A549 (cell line): ENCODE measurements around the gene TMSB10. TPM values are rescaled to one million over a fixed set of nuclear protein-coding genes. Genes with fewer than 3 reads are reported as not detected.

Experiments
- ATAC-seq, 2 experiments: fragments of 200-7000 bp in 1 of 2; fragments of >200 bp in 1 of 2; cut with Nextera tagmentation in 1 of 2; cut with Tn5 transposase in 1 of 2; 3 replicates each; pipeline versions ENCODE4 v1.8.0 to v1.9.1; 2018 to 2020; ENCODE audit warnings: mild to moderate bottlenecking in 1 of 2, moderate library complexity in 1 of 2
- CTCF ChIA-PET: fragments of 300-600 bp; sonication (Branson Sonifier 250); formaldehyde crosslinking; extraction: SDS; loops from one replicate; lab custom pipeline; 2021; ENCODE audit warnings: antibody characterized with exemption, inconsistent platforms; lab: Yijun Ruan, JAX
- POLR2A ChIA-PET: fragments of 350-600 bp; formaldehyde crosslinking; extraction: SDS; loops from one replicate; lab custom pipeline; 2021; ENCODE audit warnings: antibody characterized with exemption, inconsistent platforms; lab: Yijun Ruan, JAX
- DNase-seq, 2 experiments: peaks; one replicate each; pipeline versions ENCODE4 v3.0.0 to v3.0.0-alpha.2; 2011 to 2016; ENCODE audit warnings: low read depth in 1 of 2, low spot score in 1 of 2
- FAIRE-seq: peaks from 2 replicates; lab custom pipeline; 2011; peaks lifted over from hg19 to GRCh38; lab: Jason Lieb, UNC
- H3K27ac ChIP-seq, 2 experiments: fragments of >200 bp; sonication (Bioruptor Twin); formaldehyde crosslinking; 3 replicates each; pipeline ENCODE4 v1.5.1; 2016 to 2017
- H3K4me1 ChIP-seq: fragments of >200 bp; sonication (Bioruptor Twin); formaldehyde crosslinking; 3 replicates; pipeline ENCODE4 v1.6.1; 2016
- H3K4me2 ChIP-seq: fragments of >200 bp; sonication (Bioruptor Twin); formaldehyde crosslinking; 3 replicates; pipeline ENCODE4 v1.6.1; 2016
- H3K4me3 ChIP-seq: fragments of >200 bp; sonication (Bioruptor Twin); formaldehyde crosslinking; 3 replicates; pipeline ENCODE4 v1.5.1; 2016
- H3K9me3 ChIP-seq: fragments of >200 bp; sonication (Bioruptor Twin); formaldehyde crosslinking; 3 replicates; pipeline ENCODE4 v1.6.1; 2016
- CBX8 ChIP-seq: fragments of 200-600 bp; sonication (generic); IDR thresholded peaks from 2 replicates; pipeline ENCODE4 v1.6.1; 2016
- FOXS1 ChIP-seq: fragments of 250-450 bp; sonication (Bioruptor Pico); IDR thresholded peaks from 2 replicates; pipeline ENCODE4 v1.5.0; 2020; ENCODE audit warnings: mild to moderate bottlenecking, moderate library complexity
- GATA3 ChIP-seq: IDR thresholded peaks from 2 replicates; pipeline ENCODE4 v1.6.1; 2012; ENCODE audit warnings: borderline replicate concordance
- HDAC2 ChIP-seq: fragments of 200-600 bp; sonication (generic); IDR thresholded peaks from 2 replicates; pipeline ENCODE4 v1.6.1; 2016
- NR3C1 ChIP-seq: fragments of >200 bp; sonication (Bioruptor Twin); formaldehyde crosslinking; IDR thresholded peaks from 3 replicates; pipeline ENCODE4 v1.6.1; 2017
- POLR2A ChIP-seq: IDR thresholded peaks from 2 replicates; pipeline ENCODE4 v1.6.1; 2012; ENCODE audit warnings: mild to moderate bottlenecking, low read length
- RCOR1 ChIP-seq: fragments of 150-350 bp; IDR thresholded peaks from 2 replicates; pipeline ENCODE4 v1.6.1; 2014; ENCODE audit warnings: antibody characterized with exemption, low read length, low read depth
- RNF2 ChIP-seq: fragments of 200-600 bp; sonication (generic); IDR thresholded peaks from 2 replicates; pipeline ENCODE4 v1.6.1; 2016; ENCODE audit warnings: low read depth, mild to moderate bottlenecking, antibody characterized with exemption, moderate library complexity, borderline replicate concordance
- SREBF2 ChIP-seq: fragments of 450-650 bp; IDR thresholded peaks from 2 replicates; pipeline ENCODE4 v1.6.1; 2014; ENCODE audit warnings: mild to moderate bottlenecking, moderate library complexity
- TP53 ChIP-seq: fragments of 250-450 bp; sonication (Bioruptor Pico); IDR thresholded peaks from 2 replicates; pipeline ENCODE4 v1.5.0; 2021; ENCODE audit warnings: mild to moderate bottlenecking, moderate library complexity
- ZNF302 ChIP-seq: fragments of 250-450 bp; sonication (Bioruptor Pico); IDR thresholded peaks from 2 replicates; pipeline ENCODE4 v1.9.0; 2021; ENCODE audit warnings: inconsistent platforms, mild to moderate bottlenecking, moderate library complexity
- ZSCAN20 ChIP-seq: fragments of 250-450 bp; sonication (Bioruptor Pico); IDR thresholded peaks from 2 replicates; pipeline ENCODE4 v1.8.0; 2022; ENCODE audit warnings: mild to moderate bottlenecking, moderate library complexity
- WGBS: methylation state at CpG from one replicate; pipeline ENCODE4 v1.1.6; 2017; ENCODE audit errors: missing lambda C conversion rate; 5-methylcytosine and 5-hydroxymethylcytosine counted together
- polyA plus RNA-seq, 4 experiments: library from polyadenylated mRNA; depleted of rRNA in 3 of 4; stranded (reverse); fragments of >200 nt; fragmentation: RNase III in 1 of 4; extraction: RNeasy Plus Mini Kit Qiagen cat#74134 plus additional on column Dnase treatment in 1 of 4; gene quantifications; 2 replicates in 3 of 4; 3 replicates in 1 of 4; pipeline ENCODE4 v1.2.3, GENCODE V29; 2011 to 2017
- TF ChIP-seq, protein P1 (sequence below): fragments of 250-450 bp; sonication (Bioruptor Pico); IDR thresholded peaks from 2 replicates; pipeline ENCODE4 v1.5.0; 2020; ENCODE audit warnings: low read depth, mild to moderate bottlenecking, moderate library complexity
- TF ChIP-seq, protein P2 (sequence below): IDR thresholded peaks from 2 replicates; pipeline ENCODE4 v1.6.1; 2012; ENCODE audit warnings: low read depth, borderline replicate concordance
- TF ChIP-seq, protein P3 (sequence below): IDR thresholded peaks from 2 replicates; pipeline ENCODE4 v1.6.1; 2012
- TF ChIP-seq, protein P4 (sequence below): fragments of 250-450 bp; sonication (Bioruptor Pico); IDR thresholded peaks from 2 replicates; pipeline ENCODE4 v1.5.0; 2021; ENCODE audit warnings: mild to moderate bottlenecking, moderate library complexity, borderline replicate concordance

TMSB10 gene
- polyA plus RNA-seq, 2 of the 4 experiments (the other 2 are of a cell fraction): 3,109 to 7,015 TPM

DNA sequence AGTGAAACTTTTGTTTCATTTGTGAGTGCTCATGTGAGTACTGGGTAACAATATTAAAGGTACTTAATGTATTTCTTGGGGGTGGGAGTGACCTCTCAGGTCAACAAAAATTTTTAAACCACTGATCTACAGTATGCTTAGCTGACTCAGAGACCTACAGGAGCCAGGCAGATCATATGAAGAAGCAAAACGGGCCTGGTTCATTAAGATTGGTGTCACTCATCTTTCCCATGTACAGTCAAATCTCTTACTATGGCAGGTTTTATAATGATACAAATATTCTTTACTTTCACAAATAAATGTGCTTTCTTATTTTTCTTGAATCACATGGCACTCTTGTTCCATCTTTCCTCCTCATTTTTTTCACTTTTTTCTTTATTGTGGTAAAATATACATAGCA is 7.7 kb upstream of the TMSB10 start:
- peaks cover 20% of the 10 kb centered on the region for H3K4me1 ChIP-seq
- TF ChIP-seq NR3C1 (no peak), RNF2 (no peak), RCOR1 (no peak), SREBF2 (no peak), GATA3 (no peak), ZNF302 (CRISPR knock-in tag) (no peak)
- TF ChIP-seq, protein P1, sequence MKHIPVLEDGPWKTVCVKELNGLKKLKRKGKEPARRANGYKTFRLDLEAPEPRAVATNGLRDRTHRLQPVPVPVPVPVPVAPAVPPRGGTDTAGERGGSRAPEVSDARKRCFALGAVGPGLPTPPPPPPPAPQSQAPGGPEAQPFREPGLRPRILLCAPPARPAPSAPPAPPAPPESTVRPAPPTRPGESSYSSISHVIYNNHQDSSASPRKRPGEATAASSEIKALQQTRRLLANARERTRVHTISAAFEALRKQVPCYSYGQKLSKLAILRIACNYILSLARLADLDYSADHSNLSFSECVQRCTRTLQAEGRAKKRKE (CRISPR knock-in tag): no peak
- 30% methylated on average over 1 of the region's 1 CpG for WGBS
- ChIA-PET CTCF (interaction anchor here (1.4 to 2.5 kb wide), 3 partner anchors 13 to 28 kb away, joined by 3 to 12 read pairs (median 5); no protein-coding TSS in a partner anchor), POLR2A (interaction anchor here (1.3 to 1.4 kb wide), 3 partner anchors 9 to 28 kb away, joined by 5 to 8 read pairs (median 8); no protein-coding TSS in a partner anchor)
- peak overlapping the region; percentile 32 to 68; a peak in 4 of 6 replicates for H3K27ac ChIP-seq
- H3K4me2 ChIP-seq: peak overlapping the region; percentile 26; the same call in 2 of the 3 replicates
- H3K4me3 ChIP-seq: no peak overlapping the region
- H3K9me3 ChIP-seq: no peaks in the 10 kb centered on the region
- DNase-seq (no peak), ATAC-seq (no peak), FAIRE-seq (no peak)

DNA sequence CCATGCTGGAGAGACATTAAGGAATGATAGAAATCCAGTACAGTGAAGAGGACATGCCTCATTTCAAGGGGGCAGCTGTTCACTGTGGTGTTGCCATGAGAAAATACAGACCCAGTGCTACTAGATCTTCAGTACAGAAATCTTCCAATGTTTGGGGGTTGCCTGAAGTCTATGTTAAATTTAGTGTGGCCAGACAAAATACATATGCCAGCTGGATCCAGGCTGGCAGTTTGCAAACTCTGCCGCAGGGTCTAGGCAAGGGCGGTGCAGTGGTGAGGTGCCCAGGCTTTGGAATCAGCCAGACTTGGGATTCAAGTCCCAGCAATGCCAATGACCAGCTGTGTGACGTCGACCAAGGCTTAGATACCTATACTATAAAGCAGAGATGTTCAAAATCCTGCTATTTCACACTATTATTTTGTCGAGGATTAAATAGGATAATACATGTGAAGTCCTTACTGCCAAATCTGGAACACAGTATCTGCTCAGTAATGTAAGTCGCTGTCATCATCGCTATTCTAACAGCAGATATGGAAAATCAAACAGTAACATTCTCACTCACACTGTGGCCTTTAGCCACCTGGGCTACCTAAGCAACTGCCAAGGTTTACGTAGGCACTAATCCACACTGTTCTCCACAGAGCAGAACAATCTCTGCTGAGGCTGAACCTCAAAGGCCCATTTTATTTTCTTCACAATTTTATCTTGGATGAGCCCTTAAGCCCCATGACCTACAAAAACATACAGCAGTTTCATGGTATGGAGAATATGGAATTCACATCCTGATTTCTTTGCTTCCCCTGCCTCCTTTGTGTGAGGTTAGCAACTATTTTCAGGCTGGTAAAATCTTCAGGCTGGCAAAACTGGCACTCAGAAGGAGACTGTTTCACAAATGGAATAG is 5.9 kb upstream of the TMSB10 start:
- Histone ChIP-seq H3K4me3 (no peak overlapping the region), H3K4me1 (peaks cover 25% of the 10 kb centered on the region), H3K4me2 (no peak overlapping the region), H3K9me3 (no peaks in the 10 kb centered on the region), H3K27ac (peak overlapping the region in 1 of 2 experiments; percentile 68; a peak in 3 of 6 replicates)
- no peak for DNase-seq
- ATAC-seq: no peak
- 90% methylated on average over 8 of the region's 8 CpGs for WGBS
- no peak for FAIRE-seq
- ChIA-PET POLR2A (interaction anchor here (0.7 kb wide), 1 partner anchor 26 kb away, joined by 3 read pairs; no protein-coding TSS in a partner anchor), CTCF (interaction anchor here (0.6 to 9.9 kb wide), 6 partner anchors 12 to 167 kb away, joined by 3 to 178 read pairs (median 4); no protein-coding TSS in a partner anchor)
- TF ChIP-seq, protein P2, sequence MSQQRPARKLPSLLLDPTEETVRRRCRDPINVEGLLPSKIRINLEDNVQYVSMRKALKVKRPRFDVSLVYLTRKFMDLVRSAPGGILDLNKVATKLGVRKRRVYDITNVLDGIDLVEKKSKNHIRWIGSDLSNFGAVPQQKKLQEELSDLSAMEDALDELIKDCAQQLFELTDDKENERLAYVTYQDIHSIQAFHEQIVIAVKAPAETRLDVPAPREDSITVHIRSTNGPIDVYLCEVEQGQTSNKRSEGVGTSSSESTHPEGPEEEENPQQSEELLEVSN: no peak
- TF ChIP-seq TP53 (CRISPR knock-in tag) (no peak), FOXS1 (CRISPR knock-in tag) (no peak)
- TF ChIP-seq, all 56 proteins: peak for 0

DNA sequence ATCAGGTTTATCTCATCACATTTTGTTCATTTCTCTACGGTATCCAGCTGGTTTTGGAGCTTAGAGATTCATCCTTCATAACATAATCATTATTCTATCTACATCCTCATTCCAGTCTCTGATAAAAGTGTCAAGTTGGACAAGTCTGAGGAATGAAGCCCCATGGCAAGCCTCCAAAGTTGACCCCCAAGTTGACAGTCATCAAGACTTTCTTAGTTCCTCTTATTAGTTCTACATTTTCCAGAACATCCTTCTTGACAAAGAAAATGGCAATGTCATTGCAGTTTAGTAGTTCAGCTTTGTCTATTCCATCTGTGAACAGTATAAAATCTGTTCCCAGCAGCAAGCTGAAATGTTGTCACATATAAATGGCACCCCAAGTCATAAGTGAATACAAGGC is 4.5 kb upstream of the TMSB10 start:
- Histone ChIP-seq H3K9me3 (no peaks in the 10 kb centered on the region), H3K4me2 (no peak overlapping the region), H3K27ac (no peak overlapping the region), H3K4me1 (peaks cover 22% of the 10 kb centered on the region), H3K4me3 (no peak overlapping the region)
- no peak for TF ChIP-seq SREBF2
- TF ChIP-seq, protein P3, sequence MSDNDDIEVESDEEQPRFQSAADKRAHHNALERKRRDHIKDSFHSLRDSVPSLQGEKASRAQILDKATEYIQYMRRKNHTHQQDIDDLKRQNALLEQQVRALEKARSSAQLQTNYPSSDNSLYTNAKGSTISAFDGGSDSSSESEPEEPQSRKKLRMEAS: no peak
- TF ChIP-seq ZSCAN20 (CRISPR knock-in tag): no peak
- TF ChIP-seq POLR2A: no peak
- TF ChIP-seq, protein P2: no peak
- no peak for TF ChIP-seq HDAC2
- no peak for TF ChIP-seq ZNF302 (CRISPR knock-in tag)
- TF ChIP-seq, protein P4, sequence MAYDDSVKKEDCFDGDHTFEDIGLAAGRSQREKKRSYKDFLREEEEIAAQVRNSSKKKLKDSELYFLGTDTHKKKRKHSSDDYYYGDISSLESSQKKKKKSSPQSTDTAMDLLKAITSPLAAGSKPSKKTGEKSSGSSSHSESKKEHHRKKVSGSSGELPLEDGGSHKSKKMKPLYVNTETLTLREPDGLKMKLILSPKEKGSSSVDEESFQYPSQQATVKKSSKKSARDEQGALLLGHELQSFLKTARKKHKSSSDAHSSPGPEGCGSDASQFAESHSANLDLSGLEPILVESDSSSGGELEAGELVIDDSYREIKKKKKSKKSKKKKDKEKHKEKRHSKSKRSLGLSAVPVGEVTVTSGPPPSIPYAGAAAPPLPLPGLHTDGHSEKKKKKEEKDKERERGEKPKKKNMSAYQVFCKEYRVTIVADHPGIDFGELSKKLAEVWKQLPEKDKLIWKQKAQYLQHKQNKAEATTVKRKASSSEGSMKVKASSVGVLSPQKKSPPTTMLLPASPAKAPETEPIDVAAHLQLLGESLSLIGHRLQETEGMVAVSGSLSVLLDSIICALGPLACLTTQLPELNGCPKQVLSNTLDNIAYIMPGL (CRISPR knock-in tag): no peak
- TF ChIP-seq CBX8: no peak
- no peak for DNase-seq
- ATAC-seq: no peak
- ChIA-PET CTCF (interaction anchor here (1.4 to 9.9 kb wide), 3 partner anchors 10 to 20 kb away, joined by 3 to 178 read pairs (median 9); no protein-coding TSS in a partner anchor), POLR2A (no interaction called here)
- no peak for FAIRE-seq
- 93% methylated on average over 1 of the region's 1 CpG for WGBS
